GM19035 (cell line): ENCODE data around the gene INPP5J.
A peak's percentile ranks its signal among the peaks of the same experiment; 100 is the strongest.
"Not testable (repeated sequence)": the region's sequence is repeated elsewhere in the genome, so short reads cannot be mapped to it uniquely, and the experiment has no call there.

Experiments
- ATAC-seq: cut with Tn5 transposase; IDR thresholded peaks from one replicate; pipeline ENCODE4 v1.9.1; 2021; ENCODE audit not compliant: unreplicated experiment

The INPP5J gene

DNA sequence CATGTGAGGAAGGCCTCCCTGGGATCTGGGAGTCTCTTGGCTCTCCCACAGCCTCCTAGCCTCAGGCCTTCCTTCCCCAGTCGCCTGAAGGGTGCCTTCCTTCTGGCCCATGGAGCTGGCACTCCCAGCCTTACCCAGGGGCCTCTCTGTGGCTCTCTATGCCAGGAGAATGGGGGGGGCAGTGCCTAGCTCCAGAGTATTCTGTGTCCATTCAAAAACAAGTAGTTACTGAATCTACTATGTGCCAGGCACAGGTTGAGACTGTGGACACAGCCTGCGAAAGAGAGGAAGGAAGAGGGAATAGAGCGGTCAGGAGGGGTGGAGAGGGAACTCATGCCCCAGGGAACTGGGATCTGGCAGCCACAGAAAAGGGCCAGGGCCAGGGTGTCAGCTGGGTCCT, 20.3 kb downstream of the INPP5J start:
- ATAC-seq = no peak

DNA sequence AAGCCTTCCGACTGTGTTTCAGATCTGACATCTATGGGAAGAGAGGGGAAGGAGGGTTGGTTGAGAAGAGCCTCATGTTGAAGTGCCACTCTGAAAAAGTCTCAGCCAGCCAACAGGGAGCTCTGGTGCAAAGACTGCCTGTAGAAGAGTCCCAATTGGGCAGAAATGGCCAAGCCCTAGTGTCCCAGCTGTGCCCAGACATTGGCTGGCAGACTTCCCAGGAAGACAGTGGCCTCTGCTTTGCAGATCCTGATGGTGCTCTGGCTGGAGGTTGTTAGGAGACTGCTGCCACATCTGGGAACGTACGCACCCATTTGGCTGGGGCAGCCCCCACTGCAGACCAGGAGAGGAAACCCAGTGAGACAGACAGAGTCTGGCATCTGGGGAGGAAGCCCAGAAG, 20.8 kb downstream of the INPP5J start:
- no peak for ATAC-seq

DNA sequence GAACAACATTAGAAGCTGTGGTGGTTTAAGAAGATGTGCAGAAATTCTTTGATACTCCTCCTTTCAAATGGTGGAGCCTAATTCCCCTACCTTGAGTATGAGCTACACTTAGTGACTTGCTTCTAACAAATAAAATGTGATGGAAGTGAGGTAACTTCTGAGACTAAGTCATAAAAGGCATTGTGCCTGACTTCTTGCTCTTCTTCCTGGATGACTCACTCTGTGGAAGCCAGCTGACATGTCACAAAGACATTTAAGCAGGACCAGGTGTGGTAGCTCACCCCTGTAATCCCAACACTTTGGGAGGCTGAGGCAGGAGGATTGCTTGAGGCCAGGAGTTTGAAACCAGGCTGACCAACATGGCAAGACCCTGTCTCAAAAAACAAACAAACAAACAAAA, 21.5 kb downstream of the INPP5J start:
- ATAC-seq = no peak

DNA sequence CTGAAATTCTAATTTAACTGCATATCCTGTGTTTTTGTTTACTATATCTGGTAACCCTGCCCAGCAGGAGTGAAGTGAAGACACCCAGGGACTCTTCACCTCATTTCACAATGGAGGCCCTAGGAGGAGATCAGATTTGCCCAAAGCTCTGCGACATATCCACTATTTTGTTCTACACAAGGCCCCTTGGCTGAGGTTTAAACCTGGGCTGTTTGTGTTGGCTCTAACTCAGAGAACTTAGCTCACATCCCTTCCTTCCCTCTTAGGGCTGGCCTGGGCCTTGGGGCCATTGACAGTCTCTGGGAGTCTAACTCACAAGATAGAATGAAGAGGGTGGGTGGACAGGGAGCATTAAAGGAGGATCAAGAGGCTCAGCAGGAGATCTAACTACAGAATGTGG, 25.7 kb downstream of the INPP5J start:
- no peak for ATAC-seq

DNA sequence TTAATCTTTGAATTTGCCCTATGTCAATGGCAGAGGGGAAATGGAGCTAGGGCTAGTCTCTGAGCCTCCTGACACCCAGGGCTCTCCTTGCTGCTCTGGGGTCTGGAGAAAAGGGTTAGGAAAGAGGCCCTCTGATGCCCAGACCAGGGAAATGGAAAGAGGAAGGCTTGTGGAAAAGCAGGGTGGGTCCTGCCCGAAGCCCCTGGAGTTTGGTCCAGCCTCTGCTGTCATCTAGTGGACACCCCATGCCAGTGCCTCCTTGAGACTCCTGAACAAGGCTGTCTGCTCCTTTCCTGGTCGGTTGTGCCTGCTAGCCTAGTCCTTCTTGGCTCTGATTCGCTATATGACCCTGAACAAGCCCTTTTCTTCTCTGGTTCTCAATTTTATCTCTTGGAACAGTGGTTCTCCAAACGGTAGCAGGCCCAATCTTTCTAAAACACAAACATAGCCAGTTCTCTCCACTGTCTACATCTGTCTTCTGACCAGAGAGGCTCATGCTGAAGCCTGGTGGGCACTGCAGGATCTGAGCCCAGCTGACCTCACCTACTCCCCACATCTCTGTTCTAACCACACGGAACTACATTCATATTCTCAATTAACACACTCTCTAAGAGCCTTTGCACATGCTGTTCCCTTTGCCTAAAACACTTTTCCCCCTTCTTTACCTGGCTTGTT, 26.3 kb downstream of the INPP5J start:
- no peak for ATAC-seq

DNA sequence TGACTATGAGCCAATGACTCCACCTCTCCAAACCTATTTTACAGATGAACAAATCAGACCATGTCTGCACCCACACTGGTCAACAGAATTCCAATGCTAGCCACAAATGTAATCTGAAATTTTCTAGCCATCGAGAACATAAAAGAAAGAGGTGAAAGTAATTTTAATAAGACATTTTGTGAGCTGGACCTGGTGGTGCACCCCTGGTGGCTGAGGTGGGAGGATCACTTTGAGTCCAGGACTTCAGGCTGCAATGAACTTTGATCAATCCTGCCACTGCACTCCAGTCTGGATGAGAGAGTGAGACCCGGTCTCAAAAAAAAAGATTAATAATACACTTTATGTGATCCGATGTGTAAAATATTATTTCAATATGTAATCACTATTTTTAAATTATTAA, 27.8 kb downstream of the INPP5J start:
- no peak for ATAC-seq

DNA sequence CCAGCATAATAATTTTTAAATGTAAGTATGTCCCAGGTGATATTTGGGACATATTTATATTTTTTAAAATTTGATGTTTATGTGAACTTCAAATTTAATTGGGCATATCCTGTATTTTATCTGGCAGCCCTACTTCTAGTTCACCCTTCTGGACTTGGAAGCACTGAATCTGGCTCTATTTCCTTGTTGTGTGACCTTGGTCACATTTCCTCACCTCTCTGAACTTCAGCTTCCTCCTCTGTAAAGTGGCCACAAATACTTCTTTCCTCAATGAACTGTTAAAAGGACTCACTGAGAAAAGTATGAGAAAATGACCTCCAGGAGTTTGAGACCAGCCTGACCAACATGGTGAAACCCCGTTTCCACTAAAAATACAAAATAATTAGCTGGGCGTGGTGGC, 29.1 kb downstream of the INPP5J start:
- no peak for ATAC-seq

DNA sequence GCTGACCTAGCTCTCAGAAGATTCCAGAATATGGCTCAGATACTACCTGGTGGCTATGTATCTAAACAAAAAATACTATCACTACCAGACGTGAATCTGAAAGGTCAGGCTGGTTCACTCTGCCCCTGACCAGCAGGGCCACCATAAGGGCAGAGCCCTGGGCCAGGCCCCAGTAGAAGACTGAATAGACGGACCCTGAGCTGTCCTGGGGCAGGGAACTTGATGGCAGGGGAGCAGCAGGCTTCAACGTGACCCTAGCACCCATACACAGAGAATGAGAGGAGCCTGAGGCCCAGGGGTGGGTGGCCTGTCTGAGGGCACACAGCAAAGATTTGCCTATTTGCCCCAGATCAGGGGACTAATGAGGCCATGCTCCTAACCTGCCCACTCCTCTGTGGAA, 30.6 kb downstream of the INPP5J start:
- no peak for ATAC-seq

DNA sequence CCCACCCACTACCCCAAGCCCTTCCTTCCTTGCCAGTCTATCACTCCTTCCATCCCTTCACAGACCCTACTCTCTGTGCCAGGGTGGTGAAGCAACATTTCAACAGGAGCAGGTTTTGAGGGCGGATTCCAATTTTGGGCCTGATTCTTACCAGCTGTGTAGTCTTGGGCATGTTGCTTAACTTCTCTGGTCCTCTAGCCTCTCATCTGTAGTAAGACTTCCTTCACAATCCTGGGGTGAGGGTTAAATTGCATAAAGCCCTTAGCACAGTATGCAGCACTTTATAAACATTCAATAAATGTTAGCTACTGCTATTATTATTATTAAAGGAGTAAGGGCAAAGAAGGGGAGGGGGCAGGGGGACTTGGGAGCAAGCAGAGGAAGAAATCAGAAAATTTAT, 32.2 kb downstream of the INPP5J start:
- ATAC-seq = no peak

DNA sequence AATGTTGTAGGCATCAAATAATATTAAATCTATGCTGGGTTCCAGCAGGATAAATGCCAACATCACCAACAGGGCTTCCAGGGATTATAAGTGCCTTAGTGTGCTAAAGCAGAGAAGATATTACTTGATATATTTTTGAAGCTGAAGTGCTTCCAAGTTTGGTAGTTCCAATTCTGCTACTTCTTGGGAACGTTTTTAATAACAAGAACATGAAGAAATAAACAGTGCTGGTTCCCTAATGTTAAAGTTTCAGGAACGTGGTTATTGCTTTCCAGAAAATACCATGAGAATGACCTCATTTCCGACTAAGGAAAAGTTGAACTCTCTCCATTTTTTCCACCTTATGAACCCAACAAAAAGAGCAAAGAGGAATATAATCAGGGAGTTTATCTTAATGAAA, 32.7 kb downstream of the INPP5J start:
- ATAC-seq = no peak

DNA sequence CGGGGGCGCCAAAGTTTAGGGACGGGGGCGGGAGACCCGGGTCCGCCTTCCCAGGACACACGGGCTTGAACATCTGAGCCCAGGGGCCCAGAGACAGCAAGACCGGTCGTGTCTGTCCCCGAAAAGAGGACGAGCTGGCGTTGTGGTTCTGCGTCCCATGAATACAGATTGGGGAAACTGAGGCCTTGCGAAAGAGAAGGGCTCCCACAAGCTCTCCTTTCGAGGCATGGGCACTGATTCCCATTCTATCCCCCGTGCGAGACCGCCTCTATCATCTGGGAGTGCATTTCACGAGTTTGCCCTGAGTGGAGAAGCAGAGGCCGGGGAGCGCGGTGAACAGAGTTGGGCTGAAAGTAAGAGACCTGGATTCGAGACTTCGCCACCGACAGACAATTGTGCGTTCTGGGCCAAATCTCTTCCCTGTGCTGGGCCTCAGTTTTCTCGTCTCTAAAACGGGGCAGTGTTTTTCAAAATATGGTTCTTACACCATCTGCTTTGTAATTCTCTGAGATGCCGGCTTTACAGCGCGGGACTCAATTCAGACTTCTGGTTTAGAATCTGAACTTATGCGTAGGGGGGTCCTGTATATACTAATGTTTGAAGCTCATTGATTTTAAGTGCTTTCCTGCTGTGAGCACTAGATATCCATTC, 37.7 kb downstream of the INPP5J start:
- ATAC-seq = peak; percentile 27

DNA sequence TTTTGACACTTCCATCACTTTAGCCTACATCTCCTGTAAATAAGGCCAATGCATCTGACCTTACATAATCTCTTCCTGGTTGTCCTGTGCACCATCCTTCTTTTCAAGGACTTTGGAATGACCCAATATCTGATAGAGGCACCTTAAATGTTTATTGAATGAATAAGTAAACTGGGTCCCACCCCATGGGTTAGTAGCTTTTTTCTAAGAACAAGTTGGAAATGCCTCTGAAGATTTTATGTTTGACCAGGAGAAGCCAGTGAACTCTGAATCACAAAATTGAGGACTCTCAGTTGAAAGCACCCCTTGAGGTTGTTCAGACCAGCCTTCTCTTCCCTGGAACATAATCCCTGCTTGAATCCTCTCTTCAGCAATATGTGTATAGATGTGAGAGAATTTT, 38.6 kb downstream of the INPP5J start:
- ATAC-seq = no peak

DNA sequence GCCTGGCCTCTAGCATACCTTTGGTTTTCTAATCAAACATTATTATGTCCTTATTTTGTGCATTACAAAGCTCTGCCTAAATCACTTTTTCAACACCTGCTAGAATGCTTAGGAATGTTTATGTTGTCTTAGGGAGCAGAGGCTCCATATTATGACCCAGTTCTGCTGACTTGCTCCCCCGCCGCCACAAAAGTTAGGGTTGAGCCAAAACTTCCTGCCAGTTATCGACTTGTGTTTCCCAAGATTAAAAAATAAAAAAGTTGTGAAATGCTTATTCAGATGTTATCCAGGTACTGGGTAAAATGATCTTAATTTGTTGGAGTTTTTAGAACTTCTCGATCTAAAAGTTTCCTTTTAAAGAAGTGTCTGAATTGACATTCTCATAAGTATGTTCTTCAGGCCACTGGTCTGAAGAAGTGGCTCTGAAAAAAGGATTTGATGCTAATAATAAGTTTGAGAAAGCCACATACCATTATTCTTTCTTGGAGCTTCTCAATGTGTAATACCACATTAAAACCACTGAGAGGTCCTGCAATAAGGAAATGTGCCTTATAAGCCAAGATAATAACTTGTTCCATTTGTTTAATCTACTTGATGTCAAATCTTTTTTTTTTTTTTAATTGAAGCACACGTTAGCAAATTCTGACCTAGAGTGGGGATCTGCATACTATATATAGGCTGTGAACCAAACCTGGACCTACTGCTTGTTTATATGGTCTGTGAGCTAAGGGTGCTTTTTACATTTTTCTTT, 39.4 kb downstream of the INPP5J start:
- no peak for ATAC-seq

DNA sequence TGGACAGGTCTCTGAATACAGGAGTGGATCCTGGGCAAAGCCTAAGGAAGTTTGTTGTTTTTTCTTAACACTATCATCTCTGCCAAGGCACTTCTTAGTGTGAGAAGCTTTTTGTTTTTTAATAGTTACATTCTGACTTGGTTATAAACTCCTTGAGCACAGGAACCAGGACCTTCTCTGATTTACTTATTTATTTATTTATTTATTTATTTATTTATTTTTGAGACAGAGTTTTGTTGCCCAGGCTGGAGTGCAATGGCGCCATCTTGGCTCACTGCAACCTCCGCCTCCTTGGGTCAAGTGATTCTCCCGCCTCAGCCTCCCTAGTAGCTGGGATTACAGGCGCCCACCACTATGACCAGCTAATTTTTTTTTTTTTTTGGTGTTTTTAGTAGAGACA, 48.2 kb downstream of the INPP5J start:
- ATAC-seq = no peak

DNA sequence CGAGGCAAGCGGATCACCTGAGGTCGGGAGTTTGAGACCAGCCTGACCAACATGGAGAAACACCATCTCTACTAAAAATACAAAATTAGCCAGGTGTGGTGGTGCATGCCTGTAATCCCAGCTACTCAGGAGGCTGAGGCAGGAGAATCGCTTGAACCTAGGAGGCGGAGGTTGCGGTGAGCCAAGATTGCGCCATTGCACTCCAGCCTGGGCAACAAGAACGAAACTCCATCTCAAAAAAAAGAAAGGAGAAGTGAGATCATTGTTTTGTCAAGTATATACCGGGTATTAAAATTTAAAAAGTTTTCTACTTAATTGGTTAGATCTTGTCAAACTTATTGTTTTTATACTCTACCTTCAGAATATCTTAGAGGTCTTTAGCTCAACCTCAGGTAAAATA, 49.0 kb downstream of the INPP5J start:
- ATAC-seq = not testable (repeated sequence)

DNA sequence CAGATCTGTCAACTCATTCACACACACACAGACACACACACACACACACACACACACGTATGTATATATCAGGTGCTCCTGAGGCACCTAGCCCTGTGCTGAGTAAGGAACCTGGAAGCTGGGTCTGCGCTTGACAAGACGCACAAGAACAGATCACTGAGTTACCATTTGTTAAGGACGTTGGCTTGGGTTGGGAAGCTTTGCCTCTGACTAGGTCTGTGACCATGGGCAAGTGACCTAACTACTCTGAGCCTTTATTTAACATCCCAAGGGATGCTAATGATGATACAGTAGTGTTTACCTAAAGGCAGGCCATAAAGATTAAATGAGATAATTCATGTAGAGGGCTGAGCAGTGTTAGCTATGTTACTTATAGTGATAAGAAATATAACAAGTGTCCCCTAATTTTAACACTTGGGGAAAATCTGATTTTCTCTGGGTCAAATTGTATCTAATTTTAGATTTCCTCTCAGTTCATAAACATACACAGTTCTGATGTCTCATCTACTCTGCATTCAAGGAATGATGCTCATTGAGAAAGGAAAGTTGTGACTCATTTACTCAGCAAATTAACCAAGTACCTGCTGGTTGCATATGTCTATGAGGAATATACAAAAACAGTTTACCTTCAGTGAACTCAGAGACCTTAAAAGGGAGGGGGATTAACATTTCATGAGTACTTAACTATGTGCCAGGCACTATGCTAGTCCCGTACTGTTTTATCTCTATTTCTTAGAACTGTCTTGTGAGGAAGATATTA, 50.8 kb downstream of the INPP5J start:
- ATAC-seq = no peak

DNA sequence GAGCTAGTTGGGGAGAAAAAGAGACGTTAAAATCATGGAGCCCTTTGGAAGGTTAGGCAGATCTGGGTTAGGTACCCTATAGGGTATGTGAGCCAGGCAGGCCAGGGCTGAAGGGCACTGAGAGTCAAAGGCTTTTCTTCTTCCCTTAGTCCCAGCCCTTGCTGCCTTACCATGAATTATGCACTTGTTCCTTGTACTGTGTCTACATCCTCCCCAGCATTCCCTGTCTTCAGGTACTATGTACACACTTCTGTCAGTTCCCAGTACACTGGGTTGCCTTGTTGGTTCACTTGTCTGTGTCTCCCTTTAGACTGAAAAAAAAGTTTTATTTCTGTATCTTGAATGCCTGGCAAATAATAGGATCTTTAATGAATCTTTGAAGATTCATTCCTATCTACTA, 54.2 kb downstream of the INPP5J start:
- no peak for ATAC-seq

DNA sequence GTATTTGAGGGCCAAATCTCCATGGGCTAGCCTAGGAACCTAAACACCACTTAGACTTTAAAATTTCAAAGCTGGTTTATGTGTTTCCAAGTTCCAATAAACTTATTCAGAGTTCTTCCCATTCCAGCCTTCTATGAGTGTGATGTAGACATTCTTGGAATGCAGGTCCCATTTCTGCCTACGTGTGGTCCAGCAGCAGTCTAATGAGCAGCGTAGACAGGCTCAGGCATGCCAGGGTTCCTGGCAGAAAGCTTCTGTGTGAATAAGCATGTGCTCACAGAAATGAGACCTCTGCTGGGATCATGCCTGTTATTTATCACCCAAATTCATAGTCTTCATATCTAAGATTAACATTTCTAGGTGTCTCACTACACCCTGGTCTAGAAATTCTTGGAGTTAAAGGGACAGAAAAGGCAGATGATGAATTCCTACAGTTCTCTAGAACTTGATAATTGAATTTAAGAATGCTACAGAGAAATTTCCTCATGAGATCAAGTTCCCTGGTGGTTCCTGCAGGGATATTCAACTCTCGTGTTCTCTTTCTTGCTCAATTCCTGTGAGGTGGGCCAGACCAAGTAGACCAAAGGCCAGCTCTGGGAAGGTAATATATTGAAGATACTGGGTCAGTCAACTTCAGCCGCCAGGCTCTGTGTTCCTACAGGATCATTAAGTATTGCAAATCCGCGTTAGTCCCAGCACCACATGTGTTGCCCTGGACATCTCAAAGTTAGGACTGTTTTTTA, 54.8 kb downstream of the INPP5J start:
- no peak for ATAC-seq

DNA sequence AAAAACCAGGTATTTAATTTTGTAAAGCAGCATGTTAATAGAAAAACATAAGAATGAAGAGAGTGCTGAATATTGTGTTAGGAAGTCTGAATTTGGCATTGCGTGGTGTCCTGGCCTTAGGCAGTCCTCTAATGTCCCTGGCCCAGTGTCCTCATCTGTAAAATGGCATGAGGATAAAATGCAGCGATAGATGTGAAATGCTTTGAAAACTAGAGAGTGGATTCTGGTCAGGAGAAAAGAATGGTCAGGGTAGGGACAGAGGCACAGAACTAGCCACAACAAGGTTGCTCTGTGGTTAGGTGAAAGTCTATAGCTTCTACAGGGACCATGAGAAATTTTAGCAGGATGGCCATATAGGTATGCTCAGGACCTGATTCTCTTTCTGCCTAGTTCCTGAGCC, 56.1 kb downstream of the INPP5J start:
- no peak for ATAC-seq

DNA sequence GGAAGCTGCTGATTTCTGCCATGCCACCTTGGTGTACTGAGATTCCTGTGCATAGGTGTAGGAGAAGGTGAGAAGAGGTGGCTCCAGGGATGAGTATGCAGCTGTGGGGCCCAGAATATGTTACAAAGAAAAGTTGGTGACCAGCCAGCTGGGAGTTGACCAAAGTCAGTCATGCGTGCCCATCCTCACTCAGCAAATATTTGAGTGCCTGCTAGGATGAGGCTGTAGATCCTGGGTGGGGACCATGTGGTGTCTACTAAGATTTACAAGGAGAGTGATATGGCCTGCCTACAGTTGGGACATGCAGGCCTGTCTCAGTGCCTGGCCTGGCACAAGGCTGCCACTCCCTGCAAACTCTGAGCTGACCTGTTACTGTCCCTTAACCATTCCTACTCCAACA, 56.6 kb downstream of the INPP5J start:
- no peak for ATAC-seq

DNA sequence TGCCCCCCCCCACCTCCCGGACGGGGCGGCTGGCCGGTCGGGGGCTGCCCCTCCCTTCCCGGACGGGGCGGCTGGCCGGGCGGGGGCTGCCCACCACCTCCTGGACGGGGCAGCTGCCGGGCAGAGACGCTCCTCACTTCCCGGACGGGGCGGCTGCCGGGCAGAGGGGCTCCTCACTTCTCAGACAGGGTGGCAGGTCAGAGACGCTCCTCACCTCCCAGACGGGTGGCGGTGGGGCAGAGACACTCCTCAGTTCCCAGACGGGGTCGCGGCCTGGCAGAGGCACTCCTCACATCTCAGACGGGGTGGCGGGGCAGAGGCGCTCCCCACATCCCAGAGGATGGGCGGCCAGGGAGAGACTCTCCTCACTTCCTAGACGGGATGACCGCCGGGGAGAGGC, 61.2 kb downstream of the INPP5J start:
- ATAC-seq = no peak
